Vagina (tissue), 2 donors: ENCODE measurements around the gene EEIG1. TPM values are rescaled to one million over a fixed set of nuclear protein-coding genes. Genes with fewer than 3 reads are reported as not detected.
A peak's percentile ranks its signal among the peaks of the same experiment; 100 is the strongest.
"Not testable (repeated sequence)": the region's sequence is repeated elsewhere in the genome, so short reads cannot be mapped to it uniquely, and the experiment has no call there.

Source experiments
- DNase-seq, 2 donors: peaks; one replicate each; pipeline ENCODE4 v3.0.0-alpha.2; 2017; ENCODE audit errors: extremely low spot score in 2 of 2
- H3K27ac ChIP-seq: fragments of 200-600 bp; sonication (generic); one replicate; pipeline ENCODE4 v1.5.1; 2019
- H3K27me3 ChIP-seq: fragments of 200-600 bp; sonication (generic); one replicate; pipeline ENCODE4 v1.5.1; 2019
- H3K36me3 ChIP-seq, 2 donors: fragments of 200-600 bp; sonication (generic); one replicate each; pipeline ENCODE4 v1.5.1; 2017 to 2019
- H3K4me1 ChIP-seq: fragments of 200-600 bp; sonication (generic); one replicate; pipeline ENCODE4 v1.5.1; 2019
- H3K4me3 ChIP-seq, 2 donors: fragments of 200-600 bp; sonication (generic); 1 replicate in 1 of 2; 2 replicates in 1 of 2; pipeline ENCODE4 v1.5.1; 2016 to 2019
- H3K9me3 ChIP-seq: fragments of 200-600 bp; sonication (generic); one replicate; pipeline ENCODE4 v1.5.1; 2019
- POLR2A ChIP-seq, 2 donors: fragments of 450-650 bp; IDR thresholded peaks; one replicate each; pipeline ENCODE4 v1.6.1; 2017; ENCODE audit warnings: antibody characterized with exemption in 2 of 2, mild to moderate bottlenecking in 2 of 2, moderate library complexity in 2 of 2
- POLR2AphosphoS5 ChIP-seq, 2 donors: sonication (generic); formaldehyde crosslinking; IDR thresholded peaks; one replicate each; pipeline ENCODE4 v1.9.0; 2017; ENCODE audit warnings: antibody characterized with exemption in 2 of 2, mild to moderate bottlenecking in 2 of 2, low read depth in 1 of 2; ENCODE audit not compliant: insufficient read depth in 1 of 2
- intact Hi-C: fragments of 100-400 bp; cut with DNase I; formaldehyde crosslinking; loops from one replicate; pipeline ENCODE4 v1.15.1; 2023
- total RNA-seq: library from RNA; depleted of rRNA; stranded (reverse); fragments of >200 nt; gene quantifications from one replicate; pipeline ENCODE4 v1.2.3, GENCODE V29; 2016
- TF ChIP-seq, protein P1 (sequence below), 3 experiments: fragments of 450-650 bp in 2 of 3; fragments of 200-600 bp in 1 of 3; sonication (generic) in 1 of 3; IDR thresholded peaks; one replicate each; pipeline ENCODE4 v1.5.1; 2017 to 2019; ENCODE audit warnings: antibody characterized with exemption in 3 of 3, mild to moderate bottlenecking in 2 of 3, moderate library complexity in 2 of 3

EEIG1 gene
- total RNA-seq, 1 donor from 2014 or later = 30.9 TPM

DNA sequence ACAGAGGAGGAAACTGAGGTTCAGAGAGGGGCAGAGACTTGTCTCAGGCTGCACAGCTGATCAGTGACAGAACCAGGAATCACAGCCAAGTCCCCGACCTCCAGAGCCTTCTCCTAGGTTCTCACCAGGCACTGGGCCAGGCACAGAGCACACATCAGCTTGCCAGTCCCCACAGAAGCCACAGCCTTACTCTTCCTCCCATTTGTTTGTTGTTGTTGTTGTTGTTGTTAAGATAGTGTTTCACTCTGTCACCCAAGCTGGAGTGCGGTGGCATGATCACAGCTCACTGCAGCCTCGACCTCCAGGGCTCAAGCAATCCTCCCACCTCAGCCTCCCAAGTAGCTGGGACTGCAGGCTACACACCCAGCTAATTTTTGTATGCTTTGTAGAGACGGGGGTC is 44.9 kb upstream of the EEIG1 start:
- Histone ChIP-seq H3K4me3 (no peak overlapping the region), H3K4me1 (peaks cover 5% of the 10 kb centered on the region), H3K27ac (peak overlapping the region; percentile 26), H3K27me3 (no peaks in the 10 kb centered on the region), H3K9me3 (no peaks in the 10 kb centered on the region), H3K36me3 (no peaks in the 10 kb centered on the region)
- intact Hi-C loops = no loop called here
- TF ChIP-seq POLR2A (IDR thresholded peaks at IDR 0.05) = no peak
- TF ChIP-seq POLR2AphosphoS5 (IDR thresholded peaks at IDR 0.05; ENCODE audit: insufficient read depth in 1 of 2, low read depth in 1 of 2) = no peak
- TF ChIP-seq, protein P1, sequence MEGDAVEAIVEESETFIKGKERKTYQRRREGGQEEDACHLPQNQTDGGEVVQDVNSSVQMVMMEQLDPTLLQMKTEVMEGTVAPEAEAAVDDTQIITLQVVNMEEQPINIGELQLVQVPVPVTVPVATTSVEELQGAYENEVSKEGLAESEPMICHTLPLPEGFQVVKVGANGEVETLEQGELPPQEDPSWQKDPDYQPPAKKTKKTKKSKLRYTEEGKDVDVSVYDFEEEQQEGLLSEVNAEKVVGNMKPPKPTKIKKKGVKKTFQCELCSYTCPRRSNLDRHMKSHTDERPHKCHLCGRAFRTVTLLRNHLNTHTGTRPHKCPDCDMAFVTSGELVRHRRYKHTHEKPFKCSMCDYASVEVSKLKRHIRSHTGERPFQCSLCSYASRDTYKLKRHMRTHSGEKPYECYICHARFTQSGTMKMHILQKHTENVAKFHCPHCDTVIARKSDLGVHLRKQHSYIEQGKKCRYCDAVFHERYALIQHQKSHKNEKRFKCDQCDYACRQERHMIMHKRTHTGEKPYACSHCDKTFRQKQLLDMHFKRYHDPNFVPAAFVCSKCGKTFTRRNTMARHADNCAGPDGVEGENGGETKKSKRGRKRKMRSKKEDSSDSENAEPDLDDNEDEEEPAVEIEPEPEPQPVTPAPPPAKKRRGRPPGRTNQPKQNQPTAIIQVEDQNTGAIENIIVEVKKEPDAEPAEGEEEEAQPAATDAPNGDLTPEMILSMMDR (IDR thresholded peaks at IDR 0.05) = no peak
- DNase-seq = no peak

DNA sequence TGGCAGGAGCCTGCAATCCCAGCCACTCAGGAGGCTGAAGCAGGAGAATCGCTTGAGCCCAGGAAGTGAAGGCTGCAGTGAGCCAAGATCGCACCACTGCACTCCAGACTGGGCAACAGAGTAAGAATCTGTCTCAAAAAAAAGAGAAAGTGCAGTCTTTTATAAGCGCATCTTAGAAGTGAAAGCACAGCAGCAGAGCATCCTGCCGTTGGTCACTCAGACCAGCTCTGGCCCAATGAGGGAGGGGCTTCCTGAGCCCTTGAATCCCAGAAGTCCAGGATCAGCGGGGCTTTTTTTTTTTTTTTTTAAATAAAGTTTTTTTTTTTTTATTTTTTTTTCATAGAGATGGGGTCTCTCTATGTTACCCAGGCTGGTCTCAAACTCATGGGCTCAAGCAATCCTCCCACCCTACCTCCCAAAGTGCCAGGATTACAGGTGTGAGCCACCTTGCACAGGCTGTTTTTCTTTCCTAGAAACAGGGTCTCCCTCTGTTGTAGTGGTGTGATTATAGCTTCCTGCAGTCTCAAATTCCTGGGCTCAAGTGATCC is 44.0 kb upstream of the EEIG1 start:
- TF ChIP-seq, protein P1 (IDR thresholded peaks at IDR 0.05) = no peak
- TF ChIP-seq POLR2AphosphoS5 (IDR thresholded peaks at IDR 0.05; ENCODE audit: insufficient read depth in 1 of 2, low read depth in 1 of 2) (no peak), POLR2A (IDR thresholded peaks at IDR 0.05) (no peak)
- no peaks in the 10 kb centered on the region for H3K27me3 ChIP-seq
- no peak overlapping the region for H3K4me3 ChIP-seq
- DNase-seq = no peak
- H3K9me3 ChIP-seq = no peaks in the 10 kb centered on the region
- intact Hi-C loops = no loop called here
- no peaks in the 10 kb centered on the region for H3K36me3 ChIP-seq
- peaks cover 5% of the 10 kb centered on the region for H3K4me1 ChIP-seq
- no peak overlapping the region for H3K27ac ChIP-seq

DNA sequence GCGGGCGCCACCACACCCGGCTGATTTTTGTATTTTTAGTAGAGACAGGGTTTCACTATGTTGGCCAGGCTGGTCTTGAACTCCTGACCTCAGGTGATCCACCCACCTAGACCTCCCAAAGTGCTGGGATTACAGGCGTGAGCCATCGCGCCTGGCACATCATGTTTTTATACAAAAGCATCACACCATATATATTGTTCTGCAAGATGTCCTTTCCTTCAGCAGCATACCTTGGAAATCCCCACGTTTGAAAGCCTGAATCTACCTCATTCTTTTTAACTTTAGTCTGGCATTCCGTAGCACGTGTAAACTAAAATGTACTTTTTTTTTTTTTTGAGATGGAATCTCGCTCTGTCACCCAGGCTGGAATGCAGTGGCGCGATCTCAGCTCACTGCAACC is 42.9 kb upstream of the EEIG1 start:
- H3K4me1 ChIP-seq, intact Hi-C loops, H3K9me3 ChIP-seq, H3K27me3 ChIP-seq, DNase-seq, H3K4me3 ChIP-seq, H3K36me3 ChIP-seq: not testable (repeated sequence)
- peak overlapping the region; percentile 47 for H3K27ac ChIP-seq

DNA sequence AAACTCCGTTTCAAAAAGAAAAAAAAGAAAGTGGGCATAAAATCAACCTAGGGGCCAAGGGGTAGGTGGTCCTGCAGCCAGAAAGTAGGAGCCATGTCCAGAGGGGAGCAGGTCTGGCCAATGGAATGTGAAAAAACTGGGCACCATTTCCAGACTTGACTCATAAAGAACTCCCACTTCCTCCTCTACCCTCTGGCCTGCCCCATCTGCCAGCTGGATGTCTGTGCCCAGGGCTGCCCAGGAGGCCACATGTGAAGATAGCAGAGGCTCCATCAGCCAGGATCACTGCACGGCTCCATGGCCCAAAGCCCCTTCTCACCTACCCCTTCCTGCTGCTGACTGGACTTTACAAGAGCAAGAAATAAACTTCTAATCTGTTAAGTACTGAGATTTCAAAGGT is 42.1 kb upstream of the EEIG1 start:
- intact Hi-C loops = no loop called here
- Histone ChIP-seq H3K9me3 (no peaks in the 10 kb centered on the region), H3K36me3 (no peaks in the 10 kb centered on the region), H3K27me3 (no peaks in the 10 kb centered on the region), H3K4me1 (peaks cover 5% of the 10 kb centered on the region), H3K27ac (peak overlapping the region; percentile 47), H3K4me3 (no peak overlapping the region)
- TF ChIP-seq, protein P1 (IDR thresholded peaks at IDR 0.05) = no peak
- TF ChIP-seq POLR2AphosphoS5 (IDR thresholded peaks at IDR 0.05; ENCODE audit: insufficient read depth in 1 of 2, low read depth in 1 of 2) = no peak
- no peak for TF ChIP-seq POLR2A (IDR thresholded peaks at IDR 0.05)
- DNase-seq = no peak

DNA sequence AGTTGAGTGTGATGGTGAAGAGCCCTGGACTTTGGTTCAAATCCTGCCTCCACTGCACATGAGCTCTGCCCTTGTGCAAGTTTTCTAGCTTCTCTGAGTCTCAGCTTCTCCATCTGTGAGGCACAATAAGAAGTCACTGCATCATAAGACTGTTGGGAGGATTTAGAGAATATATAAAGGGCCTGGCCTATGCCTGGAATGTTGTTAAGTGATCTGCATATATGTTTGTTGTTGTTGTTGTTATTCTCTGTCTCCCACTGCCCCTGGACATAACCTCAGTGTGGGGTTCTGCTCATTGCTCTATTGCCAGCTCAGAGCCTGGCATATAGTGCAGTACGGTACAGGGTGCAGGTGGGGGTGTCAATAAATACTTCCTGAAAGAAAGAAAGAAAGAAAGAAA is 40.3 kb upstream of the EEIG1 start:
- intact Hi-C loops = no loop called here
- Histone ChIP-seq H3K9me3 (no peaks in the 10 kb centered on the region), H3K4me3 (no peak overlapping the region), H3K4me1 (peaks cover 5% of the 10 kb centered on the region), H3K27me3 (no peaks in the 10 kb centered on the region), H3K36me3 (no peaks in the 10 kb centered on the region), H3K27ac (no peak overlapping the region)
- TF ChIP-seq, protein P1 (IDR thresholded peaks at IDR 0.05) = no peak
- no peak for TF ChIP-seq POLR2A (IDR thresholded peaks at IDR 0.05)
- TF ChIP-seq POLR2AphosphoS5 (IDR thresholded peaks at IDR 0.05; ENCODE audit: insufficient read depth in 1 of 2, low read depth in 1 of 2) = no peak
- no peak for DNase-seq
